Loucy (cell line): ENCODE results near the gene PCDHGB4.
"Not testable (repeated sequence)": the region's sequence is repeated elsewhere in the genome, so short reads cannot be mapped to it uniquely, and the experiment has no call there.

Experiments
- H2AFZ ChIP-seq: fragments of 200-600 bp; sonication (generic); 2 replicates; pipeline ENCODE4 v1.6.0; 2016; ENCODE audit warnings: antibody characterized with exemption, mild to moderate bottlenecking, low read length, moderate library complexity
- H3F3A ChIP-seq: fragments of 200-600 bp; 2 replicates; pipeline ENCODE4 v1.6.0; 2016; ENCODE audit warnings: antibody characterized with exemption, low read depth, mild to moderate bottlenecking
- H3K27me3 ChIP-seq: fragments of 200-600 bp; sonication (generic); 2 replicates; pipeline ENCODE4 v1.6.1; 2014; ENCODE audit warnings: low read length, mild to moderate bottlenecking; ENCODE audit not compliant: insufficient read depth, poor library complexity, severe bottlenecking
- H3K36me3 ChIP-seq: fragments of 200-600 bp; sonication (generic); 2 replicates; pipeline ENCODE4 v1.6.1; 2016; ENCODE audit warnings: low read length; ENCODE audit not compliant: insufficient read depth
- H3K4me1 ChIP-seq: fragments of 200-600 bp; sonication (generic); 2 replicates; pipeline ENCODE4 v1.5.1; 2014; ENCODE audit warnings: low read length, mild to moderate bottlenecking; ENCODE audit not compliant: insufficient read depth, poor library complexity, severe bottlenecking
- H3K4me2 ChIP-seq: fragments of 200-600 bp; sonication (generic); 2 replicates; pipeline ENCODE4 v1.6.0; 2014; ENCODE audit warnings: antibody characterized with exemption, low read length, low read depth, mild to moderate bottlenecking; ENCODE audit not compliant: poor library complexity, severe bottlenecking
- H3K4me3 ChIP-seq: fragments of 200-600 bp; sonication (generic); 2 replicates; pipeline ENCODE4 v1.5.1; 2014; ENCODE audit warnings: low read length, mild to moderate bottlenecking, mixed read lengths; ENCODE audit not compliant: poor library complexity, severe bottlenecking
- H3K79me2 ChIP-seq: fragments of 200-600 bp; sonication (generic); 2 replicates; pipeline ENCODE4 v1.6.1; 2014; ENCODE audit warnings: low read length; ENCODE audit not compliant: insufficient read depth
- H3K9ac ChIP-seq: fragments of 200-600 bp; sonication (generic); 2 replicates; pipeline ENCODE4 v1.6.0; 2014; ENCODE audit warnings: mild to moderate bottlenecking, low read depth, low read length, moderate library complexity; ENCODE audit not compliant: poor library complexity, severe bottlenecking
- H3K9me2 ChIP-seq: fragments of 200-600 bp; sonication (generic); replicated peaks from 2 replicates; pipeline ENCODE4 v1.6.1; 2016; ENCODE audit warnings: low read depth, low read length, mixed read lengths
- H3K9me3 ChIP-seq: fragments of 200-600 bp; sonication (generic); 2 replicates; pipeline ENCODE4 v1.6.1; 2014; ENCODE audit warnings: mild to moderate bottlenecking, antibody characterized with exemption, low read length, low read depth; ENCODE audit not compliant: insufficient read depth
- H4K20me1 ChIP-seq: fragments of 200-600 bp; sonication (generic); 2 replicates; pipeline ENCODE4 v1.6.0; 2014; ENCODE audit warnings: antibody characterized with exemption, low read length, mild to moderate bottlenecking; ENCODE audit not compliant: insufficient read depth, poor library complexity, severe bottlenecking
- CTCF ChIP-seq: fragments of 200-600 bp; sonication (generic); conservative IDR thresholded peaks from 2 replicates; pipeline ENCODE4 v1.5.1; 2014; ENCODE audit warnings: mild to moderate bottlenecking, antibody characterized with exemption, low read length
- EZH2phosphoT487 ChIP-seq: fragments of 200-600 bp; IDR thresholded peaks from 2 replicates; pipeline ENCODE4 v1.6.1; 2018; ENCODE audit warnings: antibody characterized with exemption, mild to moderate bottlenecking, moderate library complexity, borderline replicate concordance

Gene PCDHGB4

GRCh38 chr5:141343242-141343952 is 44.1 kb upstream of the PCDHGB4 start, which contains the start of gene PCDHGA3:
Gene PCDHGA3, plus strand, starts transcription at chr5:141343829. Its CDS starts 205 bp downstream, at chr5:141344034.
- Histone ChIP-seq H4K20me1 (no peaks in the 10 kb centered on the region), H3K27me3 (no peaks in the 10 kb centered on the region), H3K4me3 (no peak within 1 kb of the TSS), H3K4me1 (no peaks in the 10 kb centered on the region), H3K9me3 (no peaks in the 10 kb centered on the region), H3K36me3 (no peaks in the 10 kb centered on the region), H3K9me2 (no peaks in the 10 kb centered on the region), H3K9ac (no peak within 1 kb of the TSS), H2AFZ (no peak within 1 kb of the TSS), H3K79me2 (no peaks in the 10 kb centered on the region), H3K4me2 (no peak within 1 kb of the TSS), H3F3A (no peaks in the 10 kb centered on the region)
- TF ChIP-seq EZH2phosphoT487 = no peak
- TF ChIP-seq CTCF = peak; percentile 40; the same call in 1 of the 2 replicates

DNA sequence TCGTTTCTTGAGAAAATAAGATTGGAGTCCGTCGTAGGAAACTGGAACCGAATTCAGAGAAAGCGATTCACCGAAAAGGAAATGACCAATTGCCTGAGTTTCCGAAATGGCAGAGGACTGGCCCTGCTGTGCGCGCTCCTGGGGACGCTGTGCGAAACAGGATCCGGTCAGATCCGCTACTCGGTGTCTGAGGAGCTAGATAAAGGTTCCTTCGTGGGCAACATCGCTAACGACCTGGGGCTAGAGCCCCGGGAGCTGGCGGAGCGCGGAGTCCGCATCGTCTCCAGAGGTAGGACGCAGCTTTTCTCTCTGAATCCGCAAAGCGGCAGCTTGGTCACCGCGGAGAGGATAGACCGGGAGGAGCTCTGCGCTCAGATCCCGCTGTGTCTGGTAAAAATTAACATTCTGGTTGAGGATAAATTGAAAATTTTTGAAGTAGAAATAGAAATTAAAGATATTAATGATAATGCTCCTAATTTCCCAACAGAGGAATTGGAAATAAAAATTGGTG is 43.5 kb upstream of the PCDHGB4 start:
- no peaks in the 10 kb centered on the region for H3F3A ChIP-seq
- H3K9me2 ChIP-seq = no peaks in the 10 kb centered on the region
- no peak overlapping the region for H2AFZ ChIP-seq
- H3K27me3 ChIP-seq = no peaks in the 10 kb centered on the region
- TF ChIP-seq EZH2phosphoT487 (no peak), CTCF (no peak)
- H3K4me1 ChIP-seq = no peaks in the 10 kb centered on the region
- H4K20me1 ChIP-seq = no peaks in the 10 kb centered on the region
- no peaks in the 10 kb centered on the region for H3K79me2 ChIP-seq
- no peak overlapping the region for H3K4me3 ChIP-seq
- H3K9ac ChIP-seq = no peak overlapping the region
- H3K9me3 ChIP-seq = no peaks in the 10 kb centered on the region
- H3K4me2 ChIP-seq = no peak overlapping the region
- no peaks in the 10 kb centered on the region for H3K36me3 ChIP-seq

- Histone ChIP-seq H3K9ac (no peak overlapping the region), H3K79me2 (no peaks in the 10 kb centered on the region), H3K27me3 (no peaks in the 10 kb centered on the region), H2AFZ (no peak overlapping the region), H3K9me2 (no peaks in the 10 kb centered on the region), H3K4me3 (no peak overlapping the region), H4K20me1 (no peaks in the 10 kb centered on the region), H3F3A (no peaks in the 10 kb centered on the region), H3K4me2 (no peak overlapping the region), H3K4me1 (no peaks in the 10 kb centered on the region), H3K9me3 (no peaks in the 10 kb centered on the region), H3K36me3 (no peaks in the 10 kb centered on the region)
- TF ChIP-seq CTCF (0 out of 2 replicates have a peak, but pooled peaks have one; percentile 15), EZH2phosphoT487 (no peak)
Observed at GRCh38 chr5:141345327-141345726, 42.2 kb upstream of the PCDHGB4 start.

DNA sequence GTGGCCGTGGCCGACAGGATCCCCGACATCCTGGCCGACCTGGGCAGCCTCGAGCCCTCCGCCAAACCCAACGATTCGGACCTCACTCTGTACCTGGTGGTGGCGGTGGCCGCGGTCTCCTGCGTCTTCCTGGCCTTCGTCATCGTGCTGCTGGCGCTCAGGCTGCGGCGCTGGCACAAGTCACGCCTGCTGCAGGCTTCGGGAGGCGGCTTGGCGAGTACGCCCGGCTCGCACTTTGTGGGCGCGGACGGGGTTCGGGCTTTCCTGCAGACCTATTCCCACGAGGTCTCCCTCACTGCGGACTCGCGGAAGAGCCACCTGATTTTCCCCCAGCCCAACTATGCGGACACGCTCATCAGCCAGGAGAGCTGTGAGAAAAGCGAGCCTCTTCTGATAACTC is 41.5 kb upstream of the PCDHGB4 start:
- not testable (repeated sequence) for H3K4me2 ChIP-seq, H3K79me2 ChIP-seq, H3K4me3 ChIP-seq, H3K27me3 ChIP-seq, H4K20me1 ChIP-seq, H3F3A ChIP-seq, H3K9me3 ChIP-seq, H2AFZ ChIP-seq, H3K9me2 ChIP-seq, H3K9ac ChIP-seq, H3K36me3 ChIP-seq, H3K4me1 ChIP-seq
